Measurements from ENCODE around the gene AMPH.
"Not testable (repeated sequence)": the region's sequence is repeated elsewhere in the genome, so short reads cannot be mapped to it uniquely, and the experiment has no call there.

AMPH gene

GRCh38 chr7:38342135-38342534 is 289.0 kb downstream of the AMPH start:
- not testable (repeated sequence) for DNase-seq

- DNase-seq = not testable (repeated sequence)
These were observed 289.9 kb downstream of the AMPH start for GRCh38 chr7:38341172-38341705.

GRCh38 chr7:38339953-38340819 is 291.0 kb downstream of the AMPH start:
- DNase-seq = no peak

GRCh38 chr7:38336148-38336515 is 295.0 kb downstream of the AMPH start:
- not testable (repeated sequence) for DNase-seq

- DNase-seq = peak; percentile 47
These were observed 295.6 kb downstream of the AMPH start for GRCh38 chr7:38335492-38336147.

GRCh38 chr7:38335128-38335491 is 296.1 kb downstream of the AMPH start:
- DNase-seq = no peak

- no peak for DNase-seq
These were observed 297.0 kb downstream of the AMPH start for GRCh38 chr7:38334163-38334562.

Data from NCI-H510A treated with DMSO at 0.1 percent for 48 hours (cell line).